ENCODE measurements around the gene ATOSB. TPM values are rescaled to one million over a fixed set of nuclear protein-coding genes. Genes with fewer than 3 reads are reported as not detected.

ATOSB gene
- total and polyA plus RNA-seq, 9 of the 15 experiments (the other 6 are each of a cell fraction or from before 2014, with no cell fraction given) = 0.45 to 8.0 (median 4.2) TPM

DNA sequence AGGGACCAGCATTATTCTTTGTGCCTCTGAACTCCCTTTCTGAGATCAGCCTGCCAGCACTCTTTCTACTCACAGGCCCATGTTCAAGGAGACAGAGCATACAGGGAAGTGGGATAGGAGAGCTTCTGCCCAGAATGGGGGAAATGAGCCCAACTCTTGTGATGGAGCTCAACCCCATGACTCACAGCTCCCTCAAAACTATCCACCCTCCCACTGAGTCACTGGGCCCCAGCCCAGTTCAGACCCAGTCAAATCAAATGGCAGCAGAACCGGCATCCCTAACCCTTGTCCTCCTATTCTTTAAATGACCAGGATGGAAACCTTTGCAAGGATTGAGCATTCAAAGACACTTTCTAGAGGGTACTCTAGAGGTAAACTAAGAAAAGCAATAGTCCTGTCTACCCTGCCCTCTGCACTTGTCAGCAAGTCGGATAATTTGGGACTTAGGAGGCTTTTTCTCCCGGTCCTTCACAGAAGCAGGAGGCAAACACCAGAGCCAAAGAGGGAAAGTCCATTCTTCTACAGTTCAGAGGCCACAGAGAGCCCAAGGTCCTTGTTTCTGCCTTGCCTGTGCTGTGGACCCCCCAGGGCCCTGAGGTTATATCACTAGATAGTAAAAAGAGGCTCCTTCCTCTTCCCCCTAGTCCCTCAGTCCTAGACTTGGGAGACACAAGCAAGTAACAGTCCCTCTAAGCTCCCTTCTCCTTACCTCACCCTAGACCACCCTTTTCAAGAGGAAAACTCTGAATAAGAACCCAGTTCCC is 3.2 kb downstream of the ATOSB start:
- intact Hi-C loops (cut with micrococcal nuclease) (no loop called here), in situ Hi-C loops (cut with MboI) (no loop called here)
- POLR2A ChIA-PET = interaction anchor here (0.6 to 1.2 kb wide), 3 partner anchors 11 to 681 kb away, joined by 3 read pairs; no protein-coding TSS in a partner anchor
- H4K20me1 ChIP-seq (replicated peaks; ENCODE audit: control insufficient read depth, insufficient read depth, low read length) = peaks cover 4% of the 10 kb centered on the region
- no peaks in the 10 kb centered on the region for H3K27me3 ChIP-seq (ENCODE audit: control insufficient read depth in 2 of 2, insufficient read depth in 2 of 2, low read length in 2 of 2)
- peaks cover 47% of the 10 kb centered on the region for H3K79me2 ChIP-seq (ENCODE audit: control insufficient read depth, insufficient read depth, low read length)
- H3K4me3 ChIP-seq = peak overlapping the region; percentile 9; the same call in 1 of the 2 replicates
- H3K4me1 ChIP-seq (replicated peaks in 1 of 2; ENCODE audit: control insufficient read depth in 2 of 2, insufficient read depth in 2 of 2, low read length in 2 of 2) = peaks cover 49 to 59% of the 10 kb centered on the region in 2 experiments
- H3K9ac ChIP-seq (ENCODE audit: insufficient read depth in 1 of 2, low read depth in 2 of 2, low read length in 2 of 2) = peak overlapping the region in 1 of 2 experiments; percentile 48; a peak in 3 of 4 replicates
- H3K36me3 ChIP-seq (ENCODE audit: control insufficient read depth, insufficient read depth, low read length) = peaks cover 8% of the 10 kb centered on the region; the same call in 1 of the 3 replicates
- CTCF ChIA-PET (ENCODE audit: low intra/inter-chr PET ratio) = no interaction called here
- ATAC-seq (no peak), DNase-seq (ENCODE audit: extremely low read depth in 1 of 4, low spot score in 3 of 4) (peak in 1 of 4 experiments; percentile 45), FAIRE-seq (peak; percentile 79)
- BruUV-seq (replicated peaks) = no TSS peak
- peak overlapping the region; percentile 61 for H3K4me2 ChIP-seq (ENCODE audit: insufficient read depth, low read length)
- TF ChIP-seq FOXJ2 (tag; IDR thresholded peaks at IDR 0.05) (0 out of 2 replicates have a peak, but pooled peaks have one; percentile 2), FOSL1 (tag; conservative IDR thresholded peaks at IDR 0.05) (0 out of 2 replicates have a peak, but pooled peaks have one; percentile 39), JUND (IDR thresholded peaks at IDR 0.05; ENCODE audit: borderline replicate concordance, low read depth, low read length) (peak; percentile 38; the same call in 1 of the 2 replicates), JUND (tag; IDR thresholded peaks at IDR 0.05; ENCODE audit: borderline replicate concordance, low read depth, low read length) (no peak), SAFB (IDR thresholded peaks at IDR 0.05; ENCODE audit: borderline replicate concordance, low read depth, low read length) (no peak)
- H2AFZ ChIP-seq (ENCODE audit: low read depth, low read length) = peak overlapping the region; percentile 38
- H3K9me1 ChIP-seq (ENCODE audit: control insufficient read depth, insufficient read depth, low read length) = no peaks in the 10 kb centered on the region
- H3K27ac ChIP-seq (ENCODE audit: extremely low read depth, low read depth, low read length) = peak overlapping the region; percentile 58
- H3K9me3 ChIP-seq (replicated peaks; ENCODE audit: control insufficient read depth, insufficient read depth, low read depth, low read length) = no peaks in the 10 kb centered on the region
- WGBS (ENCODE audit: insufficient coverage, low coverage, missing lambda C conversion rate) = 26% methylated on average over 3 of the region's 3 CpGs
